Measurements from ENCODE around the gene ANKK1. TPM values are rescaled to one million over a fixed set of nuclear protein-coding genes. Genes with fewer than 3 reads are reported as not detected.

The ANKK1 gene
- total RNA-seq, 4 donors from 2014 or later, result 0.30 to 2.1 (median 1.7) TPM

DNA sequence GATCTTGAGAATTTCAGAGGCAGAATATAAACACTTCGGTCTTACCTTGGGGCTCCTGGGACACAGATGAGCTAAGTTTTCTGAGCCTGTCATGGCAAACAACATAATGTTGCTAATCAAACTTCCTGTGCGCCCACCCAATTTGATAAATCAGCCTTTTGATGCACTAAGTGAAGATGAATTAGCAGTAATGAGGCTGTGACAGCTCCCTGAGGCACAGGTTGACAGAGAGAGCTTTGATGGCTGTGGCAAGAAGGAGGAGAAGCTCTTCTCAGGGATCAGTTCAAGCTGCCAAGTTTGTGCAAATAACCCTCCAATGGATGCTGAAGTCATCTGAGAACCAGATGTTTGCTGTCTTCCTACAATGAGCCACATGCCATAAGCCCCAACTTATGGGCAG is 53.2 kb downstream of the ANKK1 start:
- Histone ChIP-seq H3K4me1 (no peaks in the 10 kb centered on the region), H3K4me3 (no peak overlapping the region), H3K27ac (no peak overlapping the region), H3K36me3 (no peaks in the 10 kb centered on the region), H3K27me3 (peaks cover 0 to 6% of the 10 kb centered on the region in 2 donors), H3K9me3 (no peaks in the 10 kb centered on the region)
- 79 to 91% methylated on average over 2 of the region's 2 CpGs for WGBS, 2 donors
- no peak for DNase-seq (ENCODE audit: low spot score in 2 of 2)
- TF ChIP-seq, protein P1, sequence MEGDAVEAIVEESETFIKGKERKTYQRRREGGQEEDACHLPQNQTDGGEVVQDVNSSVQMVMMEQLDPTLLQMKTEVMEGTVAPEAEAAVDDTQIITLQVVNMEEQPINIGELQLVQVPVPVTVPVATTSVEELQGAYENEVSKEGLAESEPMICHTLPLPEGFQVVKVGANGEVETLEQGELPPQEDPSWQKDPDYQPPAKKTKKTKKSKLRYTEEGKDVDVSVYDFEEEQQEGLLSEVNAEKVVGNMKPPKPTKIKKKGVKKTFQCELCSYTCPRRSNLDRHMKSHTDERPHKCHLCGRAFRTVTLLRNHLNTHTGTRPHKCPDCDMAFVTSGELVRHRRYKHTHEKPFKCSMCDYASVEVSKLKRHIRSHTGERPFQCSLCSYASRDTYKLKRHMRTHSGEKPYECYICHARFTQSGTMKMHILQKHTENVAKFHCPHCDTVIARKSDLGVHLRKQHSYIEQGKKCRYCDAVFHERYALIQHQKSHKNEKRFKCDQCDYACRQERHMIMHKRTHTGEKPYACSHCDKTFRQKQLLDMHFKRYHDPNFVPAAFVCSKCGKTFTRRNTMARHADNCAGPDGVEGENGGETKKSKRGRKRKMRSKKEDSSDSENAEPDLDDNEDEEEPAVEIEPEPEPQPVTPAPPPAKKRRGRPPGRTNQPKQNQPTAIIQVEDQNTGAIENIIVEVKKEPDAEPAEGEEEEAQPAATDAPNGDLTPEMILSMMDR (IDR thresholded peaks at IDR 0.05), result no peak
- no peak for TF ChIP-seq POLR2A (IDR thresholded peaks at IDR 0.05)
- no peak for TF ChIP-seq EP300 (IDR thresholded peaks at IDR 0.05)

- Histone ChIP-seq H3K36me3 (no peaks in the 10 kb centered on the region), H3K4me1 (no peaks in the 10 kb centered on the region), H3K9me3 (no peaks in the 10 kb centered on the region), H3K27me3 (peaks cover 0 to 7% of the 10 kb centered on the region in 2 donors), H3K27ac (no peak overlapping the region), H3K4me3 (no peak overlapping the region)
- TF ChIP-seq EP300 (IDR thresholded peaks at IDR 0.05), result no peak
- TF ChIP-seq, protein P1 (IDR thresholded peaks at IDR 0.05), result no peak
- TF ChIP-seq POLR2A (IDR thresholded peaks at IDR 0.05), result no peak
- no peak for DNase-seq (ENCODE audit: low spot score in 2 of 2)
- 57 to 60% methylated on average over 7 of the region's 7 CpGs for WGBS, 2 donors
Observed at GRCh38 chr11:113444502-113445123, 57.0 kb downstream of the ANKK1 start.

DNA sequence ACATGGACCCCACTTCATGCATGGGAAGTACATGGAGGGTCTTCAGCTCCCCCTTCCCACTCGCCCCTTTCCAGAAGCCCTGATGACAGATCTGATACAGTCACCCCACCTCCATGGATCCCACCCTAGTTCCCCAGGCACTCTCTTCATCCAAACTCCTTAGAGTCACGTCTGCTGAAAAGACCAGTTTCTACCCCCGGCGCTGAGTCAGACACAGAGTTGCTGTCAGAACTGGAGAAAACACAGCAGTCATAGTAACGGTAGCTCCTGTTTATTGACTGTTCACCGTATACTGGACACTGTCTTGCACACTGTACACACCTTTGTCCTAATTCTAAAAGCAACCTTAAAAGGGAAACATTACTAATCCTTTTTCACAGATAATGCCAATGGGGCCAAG is 58.5 kb downstream of the ANKK1 start:
- DNase-seq (ENCODE audit: low spot score in 2 of 2), result no peak
- Histone ChIP-seq H3K27me3 (peaks cover 0 to 7% of the 10 kb centered on the region in 2 donors), H3K27ac (no peak overlapping the region), H3K4me1 (no peaks in the 10 kb centered on the region), H3K36me3 (no peaks in the 10 kb centered on the region), H3K9me3 (no peaks in the 10 kb centered on the region), H3K4me3 (no peak overlapping the region)
- TF ChIP-seq, protein P1 (IDR thresholded peaks at IDR 0.05), result no peak
- TF ChIP-seq POLR2A (IDR thresholded peaks at IDR 0.05), result no peak
- no peak for TF ChIP-seq EP300 (IDR thresholded peaks at IDR 0.05)
- WGBS, 2 donors, result 73 to 74% methylated on average over 6 of the region's 6 CpGs

DNA sequence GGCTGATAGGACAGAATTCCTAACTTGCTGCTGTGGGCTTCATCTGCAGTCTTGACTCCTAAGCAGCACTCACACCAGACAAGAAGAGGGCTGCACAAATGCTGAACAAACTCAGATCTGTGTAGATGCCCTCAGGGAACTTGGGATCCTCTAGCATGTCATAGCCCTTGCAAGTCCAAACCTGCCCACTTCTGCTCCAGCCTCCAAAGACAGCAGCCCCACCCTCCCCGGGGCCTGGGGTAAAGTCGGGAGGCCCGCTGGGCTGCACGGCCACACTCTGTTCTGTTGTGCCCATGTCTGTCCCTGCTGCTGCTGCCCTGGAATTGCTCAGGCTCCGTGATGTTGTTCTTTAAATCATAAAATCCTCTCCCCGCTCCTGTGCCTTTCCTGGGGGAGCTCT is 59.4 kb downstream of the ANKK1 start:
- no peak overlapping the region for H3K27ac ChIP-seq
- WGBS, 2 donors, result 77% methylated on average over 6 of the region's 6 CpGs
- H3K4me1 ChIP-seq, result no peaks in the 10 kb centered on the region
- H3K36me3 ChIP-seq, result no peaks in the 10 kb centered on the region
- TF ChIP-seq POLR2A (IDR thresholded peaks at IDR 0.05), result no peak
- no peak for TF ChIP-seq EP300 (IDR thresholded peaks at IDR 0.05)
- TF ChIP-seq, protein P1 (IDR thresholded peaks at IDR 0.05), result no peak
- DNase-seq (ENCODE audit: low spot score in 2 of 2), result no peak
- no peak overlapping the region for H3K4me3 ChIP-seq
- H3K9me3 ChIP-seq, result no peaks in the 10 kb centered on the region
- peaks cover 0 to 7% of the 10 kb centered on the region in 2 donors for H3K27me3 ChIP-seq

DNA sequence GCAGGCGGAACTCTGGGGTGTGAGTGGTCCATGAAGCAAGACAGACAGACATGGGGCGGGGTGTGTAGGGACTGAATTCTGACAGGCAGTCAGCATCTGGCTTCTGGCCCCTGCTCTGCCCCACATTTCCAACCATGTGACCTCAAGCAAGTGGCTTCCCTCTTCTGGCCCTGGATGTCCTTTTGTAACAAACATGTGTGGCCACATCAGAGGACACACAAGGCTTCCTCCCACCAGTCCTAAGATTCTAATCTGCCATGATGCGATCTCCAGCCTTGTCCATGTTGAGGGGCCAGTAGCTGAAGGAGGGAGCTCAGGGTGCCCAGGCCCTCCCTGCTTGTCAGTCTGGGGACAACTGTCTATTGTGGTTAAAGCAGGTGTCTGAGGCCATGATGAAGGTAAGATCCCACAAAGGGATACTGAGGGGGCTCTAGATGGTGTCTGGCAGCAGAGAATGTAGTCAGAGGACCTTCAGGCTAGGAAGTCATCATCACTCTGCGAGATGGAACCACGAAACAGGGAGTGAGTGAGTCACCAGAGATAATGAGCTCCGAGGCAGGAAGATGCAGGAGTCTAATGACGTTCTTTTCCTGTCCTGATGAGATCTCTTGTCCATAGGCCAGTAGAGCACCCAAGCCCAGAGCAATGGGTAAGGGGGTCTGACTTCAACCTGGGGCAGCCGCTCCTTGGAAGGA is 60.2 kb downstream of the ANKK1 start:
- H3K9me3 ChIP-seq, result no peaks in the 10 kb centered on the region
- no peak for DNase-seq (ENCODE audit: low spot score in 2 of 2)
- no peak for TF ChIP-seq POLR2A (IDR thresholded peaks at IDR 0.05)
- WGBS, 2 donors, result 78 to 80% methylated on average over 8 of the region's 8 CpGs
- H3K36me3 ChIP-seq, result no peaks in the 10 kb centered on the region
- no peaks in the 10 kb centered on the region for H3K4me1 ChIP-seq
- H3K4me3 ChIP-seq, result no peak overlapping the region
- peaks cover 0 to 7% of the 10 kb centered on the region in 2 donors for H3K27me3 ChIP-seq
- no peak overlapping the region for H3K27ac ChIP-seq
